WTC11 (cell line): ENCODE results near the gene LRRC58. TPM values are rescaled to one million over a fixed set of nuclear protein-coding genes. Genes with fewer than 3 reads are reported as not detected.

Experiments used
- ATAC-seq: fragments of 200-7000 bp; cut with Tn5 transposase; 2 replicates; pipeline ENCODE4 v1.10.0; 2021; ENCODE audit warnings: mild to moderate bottlenecking, moderate library complexity
- CTCF ChIA-PET: fragments of 300-600 bp; sonication (Branson Sonifier 250); formaldehyde crosslinking; loops from one replicate; lab custom pipeline; 2021; ENCODE audit warnings: antibody characterized with exemption; lab: Charles Lee
- POLR2A ChIA-PET: fragments of 350-600 bp; sonication (Branson Sonifier 250); formaldehyde crosslinking; loops from one replicate; lab custom pipeline; 2021; ENCODE audit warnings: antibody characterized with exemption; lab: Charles Lee
- DNase-seq: peaks from one replicate; pipeline ENCODE4 v3.0.0; 2021; ENCODE audit warnings: low spot score
- H3K27ac Mint-ChIP-seq: 2 replicates; pipeline ENCODE4 v1.8.0; 2021; ENCODE audit warnings: mixed read lengths
- H3K27me3 Mint-ChIP-seq: 2 replicates; pipeline ENCODE4 v1.8.0; 2021; ENCODE audit warnings: low read depth, mild to moderate bottlenecking, moderate library complexity, mixed read lengths
- H3K36me3 Mint-ChIP-seq: 2 replicates; pipeline ENCODE4 v1.8.0; 2021; ENCODE audit warnings: mixed read lengths
- H3K4me1 Mint-ChIP-seq: 2 replicates; pipeline ENCODE4 v1.8.0; 2022; ENCODE audit warnings: mixed read lengths
- H3K4me3 Mint-ChIP-seq: 2 replicates; pipeline ENCODE4 v1.8.0; 2021; ENCODE audit warnings: mild to moderate bottlenecking, moderate library complexity, mixed read lengths
- H3K9me3 Mint-ChIP-seq: 2 replicates; pipeline ENCODE4 v1.8.0; 2021; ENCODE audit warnings: mixed read lengths
- ARID4B ChIP-seq: sonication (generic); formaldehyde crosslinking; IDR thresholded peaks from 2 replicates; pipeline ENCODE4 v1.8.0; 2023; ENCODE audit warnings: missing genetic modification reagents, mild to moderate bottlenecking, borderline replicate concordance
- ATF6 ChIP-seq: sonication (generic); formaldehyde crosslinking; IDR thresholded peaks from 2 replicates; pipeline ENCODE4 v1.8.1; 2023; ENCODE audit warnings: mild to moderate bottlenecking, missing genetic modification reagents
- IRF2 ChIP-seq: sonication (generic); formaldehyde crosslinking; IDR thresholded peaks from 2 replicates; pipeline ENCODE4 v1.8.0; 2022; ENCODE audit warnings: low read depth, missing genetic modification reagents, borderline replicate concordance
- NR3C1 ChIP-seq: sonication (generic); formaldehyde crosslinking; conservative IDR thresholded peaks from 2 replicates; pipeline ENCODE4 v1.8.1; 2023; ENCODE audit warnings: low read depth, mild to moderate bottlenecking, missing genetic modification reagents
- SP1 ChIP-seq: sonication (generic); formaldehyde crosslinking; conservative IDR thresholded peaks from 2 replicates; pipeline ENCODE4 v1.8.1; 2022; ENCODE audit warnings: missing genetic modification reagents
- ZNF263 ChIP-seq: sonication (generic); formaldehyde crosslinking; IDR thresholded peaks from 2 replicates; pipeline ENCODE4 v1.8.1; 2022; ENCODE audit warnings: low read depth, mild to moderate bottlenecking, moderate library complexity, missing genetic modification reagents
- ZNF281 ChIP-seq: sonication (generic); formaldehyde crosslinking; IDR thresholded peaks from 2 replicates; pipeline ENCODE4 v1.8.0; 2023; ENCODE audit warnings: mild to moderate bottlenecking, missing genetic modification reagents
- ZNF423 ChIP-seq: fragments of 250-450 bp; sonication (Bioruptor Pico); IDR thresholded peaks from 2 replicates; pipeline ENCODE4 v2.1.2; 2022; ENCODE audit warnings: mild to moderate bottlenecking, moderate library complexity
- ZSCAN18 ChIP-seq: fragments of 250-450 bp; sonication (Bioruptor Pico); IDR thresholded peaks from 2 replicates; pipeline ENCODE4 v2.1.2; 2022; ENCODE audit warnings: mild to moderate bottlenecking, moderate library complexity
- total RNA-seq: library from RNA; stranded (reverse); gene quantifications from 3 replicates; pipeline ENCODE4 v1.2.3, GENCODE V29; 2021
- TF ChIP-seq, protein P1 (sequence below): fragments of 250-450 bp; sonication (Bioruptor Pico); IDR thresholded peaks from 2 replicates; pipeline ENCODE4 v1.9.0; 2021; ENCODE audit warnings: mild to moderate bottlenecking
- TF ChIP-seq, protein P2 (sequence below): fragments of 250-450 bp; sonication (Bioruptor Pico); IDR thresholded peaks from 2 replicates; pipeline ENCODE4 v1.9.0; 2021; ENCODE audit warnings: moderate library complexity, mild to moderate bottlenecking, inconsistent platforms, borderline replicate concordance
- TF ChIP-seq, protein P3 (sequence below): fragments of 200-600 bp; IDR thresholded peaks from 2 replicates; pipeline ENCODE4 v1.8.0; 2022; ENCODE audit warnings: antibody characterized with exemption
- TF ChIP-seq, protein P4 (sequence below): sonication (generic); formaldehyde crosslinking; IDR thresholded peaks from 2 replicates; pipeline ENCODE4 v1.8.1; 2023; ENCODE audit warnings: mild to moderate bottlenecking, missing genetic modification reagents, borderline replicate concordance

Gene LRRC58
- total RNA-seq, 1 experiment from 2014 or later = 15.1 TPM

DNA sequence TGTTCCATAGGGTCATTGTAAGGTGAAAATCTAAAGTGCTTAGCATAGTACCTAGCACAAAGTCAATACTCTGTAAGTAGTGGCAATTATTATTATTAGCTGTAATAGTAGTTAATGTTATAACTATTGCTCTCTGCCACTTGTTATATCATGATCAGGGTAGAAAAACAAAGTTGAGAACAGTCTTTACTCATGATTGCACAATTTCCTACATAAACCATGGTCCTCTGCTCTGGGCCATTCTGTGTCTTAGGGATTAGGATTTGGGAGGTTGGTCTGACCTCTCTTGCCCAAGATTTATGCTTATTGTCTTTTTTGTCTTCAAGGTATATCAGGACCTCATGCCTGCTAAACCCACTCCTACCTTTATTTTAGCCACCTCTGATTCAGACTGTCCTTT, 4.3 kb upstream of the LRRC58 start (continued):
- no peak for TF ChIP-seq ZNF281 (CRISPR knock-in tag)
- no peak for TF ChIP-seq ATF6 (CRISPR knock-in tag)

GRCh38 chr3:120352017-120352416, 2.9 kb upstream of the LRRC58 start:
- ATAC-seq (no peak), DNase-seq (no peak)
- H3K4me1 Mint-ChIP-seq = peaks cover 20% of the 10 kb centered on the region
- no peaks in the 10 kb centered on the region for H3K36me3 Mint-ChIP-seq
- ChIA-PET CTCF (no interaction called here), POLR2A (no interaction called here)
- no peak overlapping the region for H3K4me3 Mint-ChIP-seq
- no peak overlapping the region for H3K27ac Mint-ChIP-seq
- peaks cover 16% of the 10 kb centered on the region for H3K27me3 Mint-ChIP-seq
- H3K9me3 Mint-ChIP-seq = no peaks in the 10 kb centered on the region
- TF ChIP-seq SP1 (no peak), ZSCAN18 (CRISPR knock-in tag) (no peak), ZNF423 (CRISPR knock-in tag) (no peak), IRF2 (CRISPR knock-in tag) (no peak), ARID4B (CRISPR knock-in tag) (no peak), NR3C1 (CRISPR knock-in tag) (no peak), ZNF263 (CRISPR knock-in tag) (no peak)
- TF ChIP-seq, protein P1, sequence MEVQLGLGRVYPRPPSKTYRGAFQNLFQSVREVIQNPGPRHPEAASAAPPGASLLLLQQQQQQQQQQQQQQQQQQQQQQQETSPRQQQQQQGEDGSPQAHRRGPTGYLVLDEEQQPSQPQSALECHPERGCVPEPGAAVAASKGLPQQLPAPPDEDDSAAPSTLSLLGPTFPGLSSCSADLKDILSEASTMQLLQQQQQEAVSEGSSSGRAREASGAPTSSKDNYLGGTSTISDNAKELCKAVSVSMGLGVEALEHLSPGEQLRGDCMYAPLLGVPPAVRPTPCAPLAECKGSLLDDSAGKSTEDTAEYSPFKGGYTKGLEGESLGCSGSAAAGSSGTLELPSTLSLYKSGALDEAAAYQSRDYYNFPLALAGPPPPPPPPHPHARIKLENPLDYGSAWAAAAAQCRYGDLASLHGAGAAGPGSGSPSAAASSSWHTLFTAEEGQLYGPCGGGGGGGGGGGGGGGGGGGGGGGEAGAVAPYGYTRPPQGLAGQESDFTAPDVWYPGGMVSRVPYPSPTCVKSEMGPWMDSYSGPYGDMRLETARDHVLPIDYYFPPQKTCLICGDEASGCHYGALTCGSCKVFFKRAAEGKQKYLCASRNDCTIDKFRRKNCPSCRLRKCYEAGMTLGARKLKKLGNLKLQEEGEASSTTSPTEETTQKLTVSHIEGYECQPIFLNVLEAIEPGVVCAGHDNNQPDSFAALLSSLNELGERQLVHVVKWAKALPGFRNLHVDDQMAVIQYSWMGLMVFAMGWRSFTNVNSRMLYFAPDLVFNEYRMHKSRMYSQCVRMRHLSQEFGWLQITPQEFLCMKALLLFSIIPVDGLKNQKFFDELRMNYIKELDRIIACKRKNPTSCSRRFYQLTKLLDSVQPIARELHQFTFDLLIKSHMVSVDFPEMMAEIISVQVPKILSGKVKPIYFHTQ (CRISPR knock-in tag) = no peak
- TF ChIP-seq, protein P2, sequence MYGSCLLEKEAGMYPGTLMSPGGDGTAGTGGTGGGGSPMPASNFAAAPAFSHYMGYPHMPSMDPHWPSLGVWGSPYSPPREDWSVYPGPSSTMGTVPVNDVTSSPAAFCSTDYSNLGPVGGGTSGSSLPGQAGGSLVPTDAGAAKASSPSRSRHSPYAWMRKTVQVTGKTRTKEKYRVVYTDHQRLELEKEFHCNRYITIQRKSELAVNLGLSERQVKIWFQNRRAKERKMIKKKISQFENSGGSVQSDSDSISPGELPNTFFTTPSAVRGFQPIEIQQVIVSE (CRISPR knock-in tag) = no peak
- TF ChIP-seq, protein P3, sequence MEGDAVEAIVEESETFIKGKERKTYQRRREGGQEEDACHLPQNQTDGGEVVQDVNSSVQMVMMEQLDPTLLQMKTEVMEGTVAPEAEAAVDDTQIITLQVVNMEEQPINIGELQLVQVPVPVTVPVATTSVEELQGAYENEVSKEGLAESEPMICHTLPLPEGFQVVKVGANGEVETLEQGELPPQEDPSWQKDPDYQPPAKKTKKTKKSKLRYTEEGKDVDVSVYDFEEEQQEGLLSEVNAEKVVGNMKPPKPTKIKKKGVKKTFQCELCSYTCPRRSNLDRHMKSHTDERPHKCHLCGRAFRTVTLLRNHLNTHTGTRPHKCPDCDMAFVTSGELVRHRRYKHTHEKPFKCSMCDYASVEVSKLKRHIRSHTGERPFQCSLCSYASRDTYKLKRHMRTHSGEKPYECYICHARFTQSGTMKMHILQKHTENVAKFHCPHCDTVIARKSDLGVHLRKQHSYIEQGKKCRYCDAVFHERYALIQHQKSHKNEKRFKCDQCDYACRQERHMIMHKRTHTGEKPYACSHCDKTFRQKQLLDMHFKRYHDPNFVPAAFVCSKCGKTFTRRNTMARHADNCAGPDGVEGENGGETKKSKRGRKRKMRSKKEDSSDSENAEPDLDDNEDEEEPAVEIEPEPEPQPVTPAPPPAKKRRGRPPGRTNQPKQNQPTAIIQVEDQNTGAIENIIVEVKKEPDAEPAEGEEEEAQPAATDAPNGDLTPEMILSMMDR = no peak
- TF ChIP-seq, protein P4, sequence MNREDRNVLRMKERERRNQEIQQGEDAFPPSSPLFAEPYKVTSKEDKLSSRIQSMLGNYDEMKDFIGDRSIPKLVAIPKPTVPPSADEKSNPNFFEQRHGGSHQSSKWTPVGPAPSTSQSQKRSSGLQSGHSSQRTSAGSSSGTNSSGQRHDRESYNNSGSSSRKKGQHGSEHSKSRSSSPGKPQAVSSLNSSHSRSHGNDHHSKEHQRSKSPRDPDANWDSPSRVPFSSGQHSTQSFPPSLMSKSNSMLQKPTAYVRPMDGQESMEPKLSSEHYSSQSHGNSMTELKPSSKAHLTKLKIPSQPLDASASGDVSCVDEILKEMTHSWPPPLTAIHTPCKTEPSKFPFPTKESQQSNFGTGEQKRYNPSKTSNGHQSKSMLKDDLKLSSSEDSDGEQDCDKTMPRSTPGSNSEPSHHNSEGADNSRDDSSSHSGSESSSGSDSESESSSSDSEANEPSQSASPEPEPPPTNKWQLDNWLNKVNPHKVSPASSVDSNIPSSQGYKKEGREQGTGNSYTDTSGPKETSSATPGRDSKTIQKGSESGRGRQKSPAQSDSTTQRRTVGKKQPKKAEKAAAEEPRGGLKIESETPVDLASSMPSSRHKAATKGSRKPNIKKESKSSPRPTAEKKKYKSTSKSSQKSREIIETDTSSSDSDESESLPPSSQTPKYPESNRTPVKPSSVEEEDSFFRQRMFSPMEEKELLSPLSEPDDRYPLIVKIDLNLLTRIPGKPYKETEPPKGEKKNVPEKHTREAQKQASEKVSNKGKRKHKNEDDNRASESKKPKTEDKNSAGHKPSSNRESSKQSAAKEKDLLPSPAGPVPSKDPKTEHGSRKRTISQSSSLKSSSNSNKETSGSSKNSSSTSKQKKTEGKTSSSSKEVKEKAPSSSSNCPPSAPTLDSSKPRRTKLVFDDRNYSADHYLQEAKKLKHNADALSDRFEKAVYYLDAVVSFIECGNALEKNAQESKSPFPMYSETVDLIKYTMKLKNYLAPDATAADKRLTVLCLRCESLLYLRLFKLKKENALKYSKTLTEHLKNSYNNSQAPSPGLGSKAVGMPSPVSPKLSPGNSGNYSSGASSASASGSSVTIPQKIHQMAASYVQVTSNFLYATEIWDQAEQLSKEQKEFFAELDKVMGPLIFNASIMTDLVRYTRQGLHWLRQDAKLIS (CRISPR knock-in tag) = no peak
